VCaP (cell line): ENCODE measurements around the gene COL6A1.

Experiments
- H3K27ac ChIP-seq: fragments of 450-650 bp; 2 replicates; pipeline ENCODE4 v1.5.1; 2017
- CTCF ChIP-seq: fragments of 450-650 bp; conservative IDR thresholded peaks from 2 replicates; pipeline ENCODE4 v1.5.1; 2017; ENCODE audit warnings: mild to moderate bottlenecking, moderate library complexity

The COL6A1 gene

DNA sequence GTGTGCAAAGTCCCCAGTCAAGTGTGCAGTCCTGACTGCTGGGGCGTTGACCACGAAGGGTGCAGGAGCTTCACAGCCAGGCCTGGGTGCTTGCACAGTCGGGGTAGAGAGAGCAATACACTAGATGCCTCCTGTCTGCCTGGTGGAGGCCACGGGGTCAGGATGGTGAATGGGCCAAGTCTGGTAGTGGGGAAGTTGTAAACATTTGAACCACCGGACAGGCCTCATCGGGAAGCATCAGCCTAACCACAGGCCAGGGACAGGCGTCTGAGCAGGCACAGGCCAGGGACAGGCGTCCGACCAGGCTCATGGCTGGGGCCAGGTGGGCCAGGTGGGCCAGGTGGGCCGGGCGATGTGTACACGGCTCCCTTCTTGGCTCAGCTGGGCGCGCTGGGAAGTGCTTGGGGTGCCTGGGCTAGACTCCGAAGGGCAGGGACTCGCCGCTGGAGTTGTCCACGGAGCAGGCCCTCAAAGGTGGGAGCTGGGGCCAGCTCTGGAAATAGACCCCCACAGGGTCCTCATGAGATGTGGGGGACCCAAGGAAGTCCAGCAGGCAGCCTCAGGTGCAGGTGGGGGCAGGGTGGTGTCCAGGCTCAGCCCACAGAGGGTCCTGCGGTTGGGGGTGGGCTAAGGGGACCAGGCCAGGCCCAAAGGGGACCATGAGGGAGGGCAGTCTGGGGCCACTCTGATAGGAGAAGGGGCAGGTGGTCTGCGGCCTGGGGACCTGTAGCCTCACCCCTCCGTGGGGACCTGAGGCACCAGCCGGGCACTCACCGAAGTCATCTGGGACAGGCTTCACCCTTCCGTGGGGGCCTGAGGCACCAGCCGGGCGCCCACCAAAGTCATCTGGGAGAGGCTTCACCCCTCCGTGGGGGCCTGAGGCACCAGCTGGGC lies 15.0 kb downstream of the COL6A1 start:
- no peak for TF ChIP-seq CTCF
- no peak overlapping the region for H3K27ac ChIP-seq

- TF ChIP-seq CTCF: no peak
- H3K27ac ChIP-seq: no peak overlapping the region
Measured at GRCh38 chr21:45997205-45997494, 15.6 kb downstream of the COL6A1 start.

GRCh38 chr21:45997495-45998275 lies 16.1 kb downstream of the COL6A1 start:
- H3K27ac ChIP-seq: no peak overlapping the region
- TF ChIP-seq CTCF: no peak

GRCh38 chr21:45998276-45998701 lies 16.7 kb downstream of the COL6A1 start:
- TF ChIP-seq CTCF: no peak
- no peak overlapping the region for H3K27ac ChIP-seq

- no peak for TF ChIP-seq CTCF
- H3K27ac ChIP-seq: no peak overlapping the region
Measured at GRCh38 chr21:45998871-45999580, 17.5 kb downstream of the COL6A1 start.

DNA sequence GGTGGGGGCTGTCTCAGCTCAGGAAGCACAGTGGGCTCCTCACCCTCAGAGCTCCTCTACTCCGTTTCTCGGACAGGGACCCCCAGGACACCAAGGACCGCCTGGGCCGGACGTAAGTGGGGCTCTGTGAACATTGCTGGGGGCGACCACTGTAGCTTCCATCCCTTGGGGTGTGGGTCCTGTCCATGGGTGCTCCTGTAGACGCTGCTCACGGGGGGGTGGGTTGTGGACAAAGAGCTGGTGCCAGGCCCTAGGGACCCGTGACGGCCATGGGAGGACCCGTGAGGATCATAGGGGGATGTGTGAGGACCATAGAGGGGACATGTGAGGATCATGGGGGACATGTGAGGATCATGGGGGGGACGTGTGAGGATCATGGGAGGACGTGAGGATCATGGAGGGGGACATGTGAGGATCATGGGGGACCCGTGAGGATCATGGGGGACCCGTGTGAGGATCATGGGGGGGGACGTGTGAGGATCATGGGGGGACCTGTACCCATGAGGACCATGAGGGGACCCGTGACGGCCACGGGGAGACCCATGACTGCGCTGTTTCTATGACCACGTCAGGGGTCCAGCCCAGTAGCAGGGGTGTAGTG lies 18.1 kb downstream of the COL6A1 start:
- no peak for TF ChIP-seq CTCF
- no peak overlapping the region for H3K27ac ChIP-seq
